GOT3 (cell line): Measurements from ENCODE around the gene PRRT1.
"Not testable (repeated sequence)": the region's sequence is repeated elsewhere in the genome, so short reads cannot be mapped to it uniquely, and the experiment has no call there.

ENCODE experiments used
- DNase-seq: peaks from one replicate; lab custom pipeline; 2025; ENCODE audit warnings: mixed read lengths; lab: John Stamatoyannopoulos, UW

Gene PRRT1

GRCh38 chr6:32151863-32152768, at the start of gene PRRT1:
PRRT1 (minus strand) TSS chr6:32151939; CDS start chr6:32151827, 112 bp downstream.
- DNase-seq = no peak

GRCh38 chr6:32200711-32201475, 49.2 kb upstream of the PRRT1 start:
- DNase-seq = no peak

- DNase-seq = no peak
Observed at GRCh38 chr6:32198866-32199265, 47.1 kb upstream of the PRRT1 start.

GRCh38 chr6:32198345-32198696, 46.6 kb upstream of the PRRT1 start:
- DNase-seq = no peak

GRCh38 chr6:32196682-32197616, 45.2 kb upstream of the PRRT1 start:
- no peak for DNase-seq

- DNase-seq = no peak
Observed at GRCh38 chr6:32195902-32196681, 44.4 kb upstream of the PRRT1 start.

GRCh38 chr6:32195652-32195901, 43.8 kb upstream of the PRRT1 start:
- DNase-seq = peak; percentile 99

GRCh38 chr6:32194825-32195651, 43.3 kb upstream of the PRRT1 start:
- DNase-seq = no peak

GRCh38 chr6:32194388-32194787, 42.6 kb upstream of the PRRT1 start:
- no peak for DNase-seq

- not testable (repeated sequence) for DNase-seq
Observed at GRCh38 chr6:32193096-32193495, 41.4 kb upstream of the PRRT1 start.

- DNase-seq = no peak
Observed at GRCh38 chr6:32192608-32193039, 40.9 kb upstream of the PRRT1 start, which contains the start of gene GPSM3. GPSM3 (minus strand) TSS chr6:32192643; CDS start chr6:32192513, 130 bp downstream.

GRCh38 chr6:32191696-32192607, 40.2 kb upstream of the PRRT1 start:
- DNase-seq = no peak

GRCh38 chr6:32190911-32191677, 39.4 kb upstream of the PRRT1 start:
- no peak for DNase-seq

- peak; percentile 21 for DNase-seq
Observed at GRCh38 chr6:32190054-32190851, 38.5 kb upstream of the PRRT1 start, which contains the start of gene PBX2. PBX2 (minus strand) TSS chr6:32190202; CDS start chr6:32189915, 287 bp downstream.

- DNase-seq = no peak
Observed at GRCh38 chr6:32189742-32190053, 38.0 kb upstream of the PRRT1 start.

GRCh38 chr6:32189069-32189741, 37.5 kb upstream of the PRRT1 start:
- DNase-seq = no peak
